GM12891 (cell line): ENCODE results near the gene KIF3C.

Experiments
- POLR2A ChIP-seq: IDR thresholded peaks from 2 replicates; pipeline ENCODE4 v1.6.1; 2011; ENCODE audit warnings: low read depth, low read length, control low read depth
- POLR2AphosphoS5 ChIP-seq: IDR thresholded peaks from 2 replicates; pipeline ENCODE4 v1.6.1; 2011; ENCODE audit warnings: low read depth, low read length, control low read depth
- TAF1 ChIP-seq: IDR thresholded peaks from 2 replicates; pipeline ENCODE4 v1.6.1; 2011; ENCODE audit warnings: low read depth, low read length, control low read depth

DNA sequence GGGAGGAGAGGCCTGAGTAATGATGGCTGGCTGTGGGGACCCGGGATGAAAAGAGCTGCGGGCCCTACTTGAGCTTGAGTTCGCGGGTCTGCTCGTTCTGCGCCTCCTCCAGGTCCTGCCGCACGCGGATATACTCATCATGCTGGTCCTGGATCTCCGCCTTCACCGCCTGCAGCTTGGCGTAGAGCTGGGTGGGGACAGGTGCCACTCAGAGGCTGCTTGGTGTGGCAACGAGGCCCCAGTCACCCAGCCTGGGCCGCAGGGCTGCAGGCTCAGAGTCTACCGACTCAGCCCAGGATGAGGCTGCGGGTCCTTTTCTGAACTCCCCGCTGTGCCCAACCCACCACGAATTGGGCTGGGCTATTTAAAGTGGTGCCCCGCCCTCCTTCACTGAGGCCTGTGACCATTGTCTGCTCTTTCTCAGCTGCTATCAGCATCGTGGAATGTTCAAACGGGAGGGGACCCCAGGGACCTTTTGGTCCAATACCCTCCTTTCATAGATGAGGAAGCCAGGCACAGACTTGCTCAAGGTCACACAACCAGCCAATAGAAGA is 28.0 kb downstream of the KIF3C start:
- TF ChIP-seq POLR2A (no peak), POLR2AphosphoS5 (no peak), TAF1 (no peak)
